ENCODE results near the gene ENHO.

The ENHO gene

GRCh38 chr9:34522971-34523797, at the start of gene ENHO:
TSS of gene ENHO (minus strand) at chr9:34522990. CDS start at chr9:34521695, 1,295 bp downstream.
- DNase-seq: peak; percentile 82

GRCh38 chr9:34572092-34572491, 49.3 kb upstream of the ENHO start:
- DNase-seq: no peak

- DNase-seq: no peak
Measured at GRCh38 chr9:34571481-34571810, 48.7 kb upstream of the ENHO start.

- DNase-seq: no peak
Measured at GRCh38 chr9:34570809-34571480, 48.2 kb upstream of the ENHO start.

GRCh38 chr9:34570376-34570775, 47.6 kb upstream of the ENHO start:
- DNase-seq: no peak

- no peak for DNase-seq
Measured at GRCh38 chr9:34568774-34569173, 46.0 kb upstream of the ENHO start.

- DNase-seq: no peak
Measured at GRCh38 chr9:34568133-34568532, 45.3 kb upstream of the ENHO start.

- no peak for DNase-seq
Measured at GRCh38 chr9:34566972-34567371, 44.2 kb upstream of the ENHO start.

GRCh38 chr9:34566322-34566721, 43.5 kb upstream of the ENHO start:
- no peak for DNase-seq

- no peak for DNase-seq
Measured at GRCh38 chr9:34565856-34566255, 43.1 kb upstream of the ENHO start.

- DNase-seq: no peak
Measured at GRCh38 chr9:34564617-34565016, 41.8 kb upstream of the ENHO start.

- DNase-seq: no peak
Measured at GRCh38 chr9:34563262-34563661, 40.5 kb upstream of the ENHO start.

- DNase-seq: no peak
Measured at GRCh38 chr9:34562135-34562745, 39.5 kb upstream of the ENHO start.

- no peak for DNase-seq
Measured at GRCh38 chr9:34560599-34561214, 37.9 kb upstream of the ENHO start.

- peak; percentile 45 for DNase-seq
Measured at GRCh38 chr9:34559624-34560455, 37.0 kb upstream of the ENHO start.

- no peak for DNase-seq
Measured at GRCh38 chr9:34558919-34559623, 36.3 kb upstream of the ENHO start.

- no peak for DNase-seq
Measured at GRCh38 chr9:34558364-34558763, 35.6 kb upstream of the ENHO start.

- DNase-seq: no peak
Measured at GRCh38 chr9:34557426-34558321, 34.9 kb upstream of the ENHO start.

- no peak for DNase-seq
Measured at GRCh38 chr9:34556949-34557348, 34.2 kb upstream of the ENHO start.

GRCh38 chr9:34555936-34556525, 33.2 kb upstream of the ENHO start:
- no peak for DNase-seq

GRCh38 chr9:34555500-34555899, 32.7 kb upstream of the ENHO start:
- DNase-seq: no peak
